GM12865 (cell line): ENCODE results near the gene CCDC178.

Source experiments
- DNase-seq: peaks from one replicate; pipeline ENCODE4 v3.0.0; 2010; ENCODE audit warnings: low read depth
- H3K4me3 ChIP-seq: 2 replicates; pipeline ENCODE4 v1.5.1; 2011; ENCODE audit warnings: mild to moderate bottlenecking, low read depth, low read length, control low read depth
- TF ChIP-seq, protein P1 (sequence below): IDR thresholded peaks from 2 replicates; pipeline ENCODE4 v1.5.1; 2011; ENCODE audit warnings: low read length, control low read depth, low read depth, inconsistent platforms; ENCODE audit not compliant: insufficient read depth; ENCODE audit errors: missing control alignments

CCDC178 gene

DNA sequence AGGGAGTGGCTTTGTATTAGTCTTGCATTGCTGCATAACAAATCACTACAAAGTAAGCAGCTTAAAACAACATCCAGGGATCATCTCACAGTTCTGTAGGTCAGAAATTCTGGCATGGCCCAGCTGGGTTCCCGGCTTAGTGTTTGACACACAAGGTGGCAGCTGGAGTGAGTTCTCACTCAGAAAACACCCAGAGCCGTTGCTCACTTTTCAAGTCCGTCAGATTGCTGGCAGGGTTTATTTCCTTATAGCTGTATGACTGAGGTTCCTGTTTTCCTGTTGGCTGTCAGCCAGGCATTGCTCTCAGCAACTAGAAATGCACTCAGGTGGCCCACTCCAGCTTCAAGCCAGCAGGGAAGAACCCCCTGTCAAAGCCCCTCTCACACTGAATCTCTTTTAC is 324.1 kb downstream of the CCDC178 start:
- TF ChIP-seq, protein P1, sequence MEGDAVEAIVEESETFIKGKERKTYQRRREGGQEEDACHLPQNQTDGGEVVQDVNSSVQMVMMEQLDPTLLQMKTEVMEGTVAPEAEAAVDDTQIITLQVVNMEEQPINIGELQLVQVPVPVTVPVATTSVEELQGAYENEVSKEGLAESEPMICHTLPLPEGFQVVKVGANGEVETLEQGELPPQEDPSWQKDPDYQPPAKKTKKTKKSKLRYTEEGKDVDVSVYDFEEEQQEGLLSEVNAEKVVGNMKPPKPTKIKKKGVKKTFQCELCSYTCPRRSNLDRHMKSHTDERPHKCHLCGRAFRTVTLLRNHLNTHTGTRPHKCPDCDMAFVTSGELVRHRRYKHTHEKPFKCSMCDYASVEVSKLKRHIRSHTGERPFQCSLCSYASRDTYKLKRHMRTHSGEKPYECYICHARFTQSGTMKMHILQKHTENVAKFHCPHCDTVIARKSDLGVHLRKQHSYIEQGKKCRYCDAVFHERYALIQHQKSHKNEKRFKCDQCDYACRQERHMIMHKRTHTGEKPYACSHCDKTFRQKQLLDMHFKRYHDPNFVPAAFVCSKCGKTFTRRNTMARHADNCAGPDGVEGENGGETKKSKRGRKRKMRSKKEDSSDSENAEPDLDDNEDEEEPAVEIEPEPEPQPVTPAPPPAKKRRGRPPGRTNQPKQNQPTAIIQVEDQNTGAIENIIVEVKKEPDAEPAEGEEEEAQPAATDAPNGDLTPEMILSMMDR = no peak
- H3K4me3 ChIP-seq = no peak overlapping the region
- no peak for DNase-seq

DNA sequence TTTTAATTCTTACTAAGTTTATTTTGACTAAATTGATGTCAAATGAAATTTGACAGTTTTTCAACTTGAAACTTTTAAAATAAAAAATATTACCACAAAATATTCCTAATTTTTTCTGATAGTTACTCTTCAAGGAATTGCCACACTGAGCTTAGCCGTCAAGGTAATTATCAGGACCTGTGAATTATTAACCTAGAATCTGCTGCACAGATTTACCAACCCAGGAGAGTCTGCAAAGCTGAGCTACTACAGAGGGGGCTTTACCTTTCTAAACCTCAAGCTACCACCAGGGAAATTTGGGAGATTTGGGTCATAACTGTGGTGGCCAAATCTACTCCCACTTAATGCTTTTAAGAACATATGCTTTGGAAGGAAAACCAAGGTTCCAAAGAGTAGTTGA is 324.6 kb downstream of the CCDC178 start:
- TF ChIP-seq, protein P1 = no peak
- H3K4me3 ChIP-seq = no peak overlapping the region
- DNase-seq = no peak

DNA sequence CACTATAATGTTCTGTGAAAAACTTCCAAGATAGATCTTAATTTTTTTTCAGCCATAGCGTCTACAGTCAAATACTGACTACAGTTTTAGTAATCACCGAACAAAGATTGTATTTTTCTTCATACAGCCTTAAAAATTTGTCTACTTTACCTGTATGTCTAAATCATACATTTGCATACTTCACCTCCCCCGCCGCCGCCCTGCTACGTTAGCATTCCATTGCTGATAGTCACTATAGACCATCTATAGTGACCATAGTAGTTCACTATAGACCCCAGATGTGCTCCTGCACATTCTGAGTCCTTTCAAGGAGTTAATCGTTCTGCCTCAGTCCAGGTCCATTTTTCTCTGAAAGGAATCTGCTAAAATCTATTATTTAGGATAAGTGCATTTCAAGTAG is 325.0 kb downstream of the CCDC178 start:
- no peak overlapping the region for H3K4me3 ChIP-seq
- TF ChIP-seq, protein P1 = no peak
- no peak for DNase-seq

DNA sequence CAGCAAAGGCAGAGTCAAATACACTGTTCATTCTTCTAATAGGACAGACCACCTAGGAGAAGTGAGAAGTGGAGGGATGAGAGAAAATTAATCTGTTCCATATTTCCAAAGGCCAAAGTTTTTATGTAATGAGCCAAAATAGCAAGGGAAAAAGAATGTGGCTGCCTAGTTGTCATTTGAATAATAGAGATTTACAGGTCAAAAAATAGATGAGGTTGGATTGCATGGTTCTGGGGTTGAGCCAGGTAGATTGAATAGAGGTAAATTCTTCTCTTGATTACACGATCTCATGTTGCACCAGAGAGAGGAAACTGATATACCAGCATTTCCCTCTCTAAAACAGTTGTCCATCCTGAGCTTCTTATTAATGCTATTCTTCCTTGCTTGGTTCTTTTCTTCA is 325.8 kb downstream of the CCDC178 start:
- H3K4me3 ChIP-seq = no peak overlapping the region
- no peak for DNase-seq
- TF ChIP-seq, protein P1 = no peak

DNA sequence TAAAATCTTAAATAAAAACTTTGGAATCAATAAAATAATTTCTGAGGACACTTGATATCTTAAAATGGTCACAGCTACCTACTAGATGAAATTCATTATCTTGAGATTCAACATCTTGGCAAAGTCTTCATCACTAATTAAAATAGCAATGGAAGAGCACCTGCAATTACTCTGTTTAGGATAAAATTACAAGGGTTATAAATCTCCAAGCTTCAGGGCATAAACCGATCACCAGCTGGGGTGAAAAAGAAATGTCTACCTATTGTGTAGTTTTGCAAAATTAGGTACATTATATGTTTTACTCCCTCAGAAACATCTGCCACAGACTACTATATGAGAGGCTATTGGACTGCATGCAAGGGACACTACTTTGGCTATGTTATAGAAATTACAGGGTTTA is 327.1 kb downstream of the CCDC178 start:
- TF ChIP-seq, protein P1 = no peak
- DNase-seq = no peak
- no peak overlapping the region for H3K4me3 ChIP-seq

DNA sequence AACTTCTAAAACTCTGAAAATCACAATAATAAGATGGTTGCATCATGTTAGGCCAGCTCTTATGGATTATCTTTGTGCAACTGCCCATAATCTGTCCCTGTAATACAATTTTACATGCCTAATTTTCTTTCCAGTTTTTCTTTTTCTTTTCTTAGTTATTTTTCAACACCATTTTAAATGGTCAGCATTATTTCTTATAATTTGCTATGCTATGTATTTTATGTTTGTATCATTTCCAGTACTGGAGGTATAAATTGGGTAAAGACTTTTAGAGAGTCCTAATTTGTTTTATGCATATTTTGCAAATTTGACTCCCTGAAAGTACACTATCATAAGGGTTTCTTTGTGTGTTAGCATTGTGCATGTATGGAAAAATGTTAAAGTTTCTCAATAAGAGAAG is 333.0 kb downstream of the CCDC178 start:
- TF ChIP-seq, protein P1 = no peak
- no peak overlapping the region for H3K4me3 ChIP-seq
- no peak for DNase-seq

DNA sequence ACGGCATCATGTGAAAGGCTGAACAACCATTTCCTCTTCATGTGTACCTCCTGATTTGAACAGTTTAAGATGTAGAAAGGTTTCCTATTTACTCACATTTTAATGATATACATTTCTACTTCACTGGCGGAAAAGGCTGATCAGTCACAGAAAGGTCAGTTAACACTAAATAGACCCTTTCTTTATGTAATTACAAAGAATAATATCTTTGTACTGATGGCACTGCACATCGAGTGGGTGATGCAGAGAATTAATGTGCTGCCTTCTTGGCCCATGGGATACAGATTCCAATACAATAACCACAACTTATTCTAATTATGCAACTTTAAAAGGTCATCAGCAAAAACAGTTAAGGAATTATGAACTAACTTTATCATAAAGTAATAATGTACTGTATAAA is 339.2 kb downstream of the CCDC178 start:
- no peak overlapping the region for H3K4me3 ChIP-seq
- TF ChIP-seq, protein P1 = no peak
- DNase-seq = no peak
